HG03460 (cell line): Measurements from ENCODE around the gene CEBPB.
"Not testable (repeated sequence)": the region's sequence is repeated elsewhere in the genome, so short reads cannot be mapped to it uniquely, and the experiment has no call there.

Experiments
- ATAC-seq: cut with Tn5 transposase; IDR thresholded peaks from one replicate; pipeline ENCODE4 v1.9.1; 2021; ENCODE audit not compliant: unreplicated experiment

Gene CEBPB

DNA sequence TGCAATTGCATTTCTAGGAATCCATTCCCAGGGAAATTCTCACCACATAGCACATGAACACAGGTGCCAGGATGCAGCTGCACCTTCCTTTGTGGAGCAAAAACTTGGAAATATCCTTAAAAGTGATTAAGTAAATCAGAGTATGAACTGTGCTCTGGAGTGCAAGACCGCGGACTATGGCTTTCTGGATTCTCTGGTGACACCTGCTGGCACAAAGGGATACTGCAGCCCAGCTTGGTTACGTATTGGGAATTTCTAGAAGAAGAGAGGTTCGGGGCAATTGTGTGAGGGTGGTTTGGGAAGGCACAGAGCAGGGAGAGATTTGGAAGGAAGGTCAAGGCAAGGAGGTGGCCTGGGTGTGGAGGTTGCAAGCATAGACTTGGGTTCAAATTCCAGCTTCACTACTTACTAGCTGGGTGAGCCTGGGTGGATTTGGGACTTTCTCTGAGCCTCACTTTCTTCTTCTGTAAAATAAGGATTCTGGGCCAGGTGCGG, 21.3 kb upstream of the CEBPB start:
- ATAC-seq: no peak

DNA sequence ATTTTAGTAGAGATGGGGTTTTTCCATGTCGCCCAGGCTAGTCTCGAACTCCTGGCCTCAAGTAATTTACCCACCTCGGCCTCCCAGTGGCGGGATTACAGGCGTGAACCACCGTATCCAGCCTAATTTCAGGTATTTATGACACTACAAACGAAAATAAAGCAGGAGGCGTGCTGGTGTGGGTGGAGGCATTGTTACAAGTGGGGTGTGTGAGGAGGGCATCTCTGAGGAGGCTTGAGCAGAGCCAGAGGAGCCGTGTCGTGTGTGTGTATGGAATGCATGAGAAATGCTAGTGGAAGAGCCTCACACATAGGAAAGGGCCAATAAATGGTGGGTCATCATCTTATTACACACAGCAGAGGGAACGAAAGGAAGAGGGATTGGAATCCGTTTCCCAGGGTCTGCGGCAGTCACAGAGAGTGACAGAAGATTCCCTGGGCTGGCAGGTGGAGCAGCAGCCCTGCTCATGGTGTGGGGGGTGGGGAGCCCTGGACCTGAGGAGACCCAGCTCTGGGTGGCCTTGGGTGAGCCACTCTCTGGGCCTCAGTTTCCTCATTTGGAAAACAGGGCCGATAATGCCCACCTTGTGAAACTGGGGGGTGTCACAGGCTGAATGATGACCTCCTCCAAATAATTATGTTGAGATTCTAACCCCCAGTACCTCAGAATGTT, 19.9 kb upstream of the CEBPB start:
- ATAC-seq: no peak

DNA sequence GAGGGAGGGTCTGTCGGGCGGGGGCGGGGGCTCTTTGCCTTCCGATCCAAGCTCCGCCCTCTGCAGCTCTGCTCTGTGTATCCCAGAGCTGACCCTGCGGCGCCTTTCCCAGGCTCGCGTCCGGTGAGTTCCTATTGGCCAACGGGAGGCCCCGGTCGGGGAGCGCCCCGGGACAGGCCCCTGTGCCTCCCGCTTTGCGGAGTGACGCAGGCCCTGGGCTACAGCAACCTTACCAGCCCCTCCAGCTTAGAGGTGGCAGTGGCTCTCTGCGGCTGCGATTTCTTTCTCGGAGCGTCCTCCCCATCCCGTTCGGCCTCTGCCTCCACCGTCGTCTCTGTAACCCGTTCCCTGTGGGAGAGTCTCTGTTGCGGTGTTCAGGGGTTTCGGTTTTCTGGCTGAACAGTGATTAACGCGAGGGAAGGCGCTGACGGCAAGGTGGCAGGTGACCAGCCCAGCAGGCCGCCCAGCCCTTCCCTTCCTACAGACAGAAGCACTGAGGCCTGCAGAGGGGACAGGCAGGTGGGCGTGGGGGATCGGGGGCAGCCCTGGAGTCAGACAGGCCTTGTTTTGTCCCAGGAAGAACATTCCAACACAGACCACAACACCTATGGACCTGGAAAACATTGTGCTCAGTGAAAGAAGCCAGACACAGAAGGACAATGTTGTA, 18.1 kb upstream of the CEBPB start:
- no peak for ATAC-seq

DNA sequence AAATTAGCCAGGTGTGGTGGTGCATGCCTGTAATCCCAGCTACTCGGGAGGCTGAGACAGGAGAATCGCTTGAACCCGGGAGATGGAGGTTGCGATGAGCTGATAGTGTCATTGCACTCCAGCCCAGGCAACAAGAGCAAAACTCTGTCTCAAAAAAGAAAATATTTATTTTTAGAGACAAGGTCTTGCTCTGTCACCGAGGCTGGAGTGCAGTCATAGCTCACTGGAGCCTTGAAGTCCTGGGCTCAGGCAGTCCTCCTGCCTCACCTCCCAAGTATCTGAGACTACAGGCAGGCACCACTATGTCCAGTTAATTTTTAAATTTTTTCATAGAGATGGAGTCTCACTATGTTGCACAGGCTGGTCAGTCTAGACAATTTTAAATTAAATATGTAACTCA, 16.2 kb upstream of the CEBPB start:
- no peak for ATAC-seq

DNA sequence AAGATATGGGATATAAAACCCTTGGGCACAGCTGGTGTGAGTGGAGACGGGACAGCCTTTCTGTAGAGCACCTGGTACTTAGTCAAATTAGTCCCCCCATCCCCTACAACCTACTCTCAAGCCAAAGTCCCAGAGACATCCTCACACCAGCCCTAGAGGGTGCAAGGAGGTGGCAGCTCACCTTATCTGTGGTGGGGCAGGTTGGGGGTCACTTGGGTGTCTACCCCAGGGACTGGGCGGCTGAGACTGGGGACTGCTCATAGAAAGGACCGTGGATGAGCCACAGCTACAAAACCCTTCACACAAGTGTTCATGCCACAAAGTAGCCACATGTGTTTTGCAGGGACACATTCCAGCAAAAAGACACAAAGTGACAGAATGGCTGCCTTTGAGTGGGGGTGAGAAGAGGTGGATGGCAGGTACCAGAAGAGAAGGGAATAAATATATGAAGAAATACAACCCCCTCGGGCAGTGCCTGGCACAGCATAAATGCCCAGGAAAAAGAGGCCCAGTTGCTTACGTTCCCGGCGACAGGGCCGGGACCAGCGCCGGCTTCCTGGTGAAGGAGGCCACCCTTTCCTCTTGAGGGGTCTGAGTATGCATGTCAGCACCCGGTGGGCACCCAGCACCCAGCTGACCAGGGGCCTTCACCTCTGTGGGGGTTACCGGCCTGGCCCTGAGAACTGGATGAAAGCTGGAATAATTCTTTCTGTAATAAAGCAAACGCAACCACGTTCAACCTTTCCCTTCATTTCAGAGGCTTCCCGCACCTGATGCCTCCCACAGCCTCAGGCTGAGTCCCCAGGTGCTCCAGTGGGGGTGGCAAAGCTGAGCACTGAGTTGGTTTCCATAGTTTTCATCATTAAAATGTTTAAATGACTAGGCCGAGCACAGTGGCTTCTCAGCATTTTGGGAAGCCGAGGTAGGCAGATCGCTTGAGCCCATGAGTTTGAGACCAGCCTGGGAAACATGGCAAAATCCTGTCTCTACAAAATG, 14.4 kb upstream of the CEBPB start:
- no peak for ATAC-seq

DNA sequence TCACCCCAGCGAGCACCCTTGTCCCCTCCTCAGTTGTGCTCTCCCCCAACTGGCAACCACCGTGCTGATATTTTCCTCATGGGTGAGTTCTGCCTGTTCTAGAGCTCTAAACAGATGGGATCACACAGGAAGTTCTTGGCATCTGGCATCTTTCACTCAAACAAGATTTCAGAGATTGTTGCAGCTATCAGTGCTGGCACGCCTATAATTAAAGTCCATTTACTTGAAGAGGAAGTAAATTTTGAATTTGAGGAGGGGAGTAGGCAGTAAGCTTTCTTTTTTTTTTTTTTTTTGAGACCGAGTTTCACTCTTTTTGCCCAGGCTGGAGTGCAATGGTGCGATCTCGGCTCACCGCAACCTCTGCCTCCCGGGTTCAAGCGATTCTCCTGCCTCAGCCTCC, 12.0 kb upstream of the CEBPB start:
- not testable (repeated sequence) for ATAC-seq

DNA sequence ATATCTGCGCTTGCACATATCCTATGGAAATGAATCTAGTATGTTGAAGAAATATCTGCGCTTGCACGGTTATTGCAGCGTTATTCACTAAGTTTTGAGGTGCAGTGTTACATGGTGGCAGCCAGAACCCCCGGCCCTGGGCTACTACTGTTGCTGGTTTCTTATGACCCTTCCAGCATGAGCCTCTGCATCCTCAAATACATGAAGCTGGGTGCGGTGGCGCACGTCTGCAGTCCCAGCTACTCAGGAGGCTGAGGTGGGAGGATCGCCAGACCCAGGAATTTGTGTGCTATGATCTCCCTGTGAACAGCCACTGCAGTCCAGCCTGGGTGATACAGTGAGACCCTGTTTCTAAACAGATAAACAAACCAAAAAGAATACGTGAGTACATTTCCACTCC, 9.3 kb upstream of the CEBPB start:
- ATAC-seq: no peak

DNA sequence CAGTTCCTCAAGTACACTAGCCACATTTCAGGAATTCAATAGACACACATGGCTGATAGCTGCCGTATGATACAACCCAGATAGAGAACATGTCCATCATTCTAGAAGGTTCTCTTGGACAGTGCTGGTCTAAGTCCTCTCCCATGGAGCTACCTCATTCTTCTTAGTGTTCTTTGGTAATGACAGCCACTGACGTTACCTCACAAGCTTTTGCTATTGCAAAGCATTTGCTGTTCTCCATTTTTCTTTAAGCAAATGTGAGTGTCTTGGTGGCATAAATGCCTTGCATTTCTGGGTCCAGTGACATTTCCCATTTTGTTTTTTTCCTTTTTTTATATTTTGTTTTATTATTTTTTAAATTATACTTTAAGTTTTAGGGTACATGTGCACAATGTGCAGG, 8.3 kb upstream of the CEBPB start:
- no peak for ATAC-seq

DNA sequence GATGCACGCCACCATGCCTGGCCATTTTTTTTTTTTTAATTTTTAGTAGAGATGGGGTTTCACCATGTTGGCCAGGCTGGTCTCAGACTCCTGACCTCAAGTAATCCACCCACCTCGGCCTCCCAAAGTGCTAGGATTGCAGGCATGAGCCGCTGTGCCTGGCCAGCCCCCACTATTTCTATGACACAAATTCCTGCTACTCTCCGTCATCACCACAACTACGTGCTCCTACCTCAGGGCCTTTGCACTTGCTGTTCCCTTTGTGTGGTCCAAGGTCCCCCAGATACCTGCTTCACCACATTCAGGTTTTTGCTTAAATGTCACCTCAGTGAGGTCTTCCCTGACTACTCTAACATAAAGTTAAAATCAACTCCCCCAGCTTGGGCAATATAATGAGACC, 5.2 kb upstream of the CEBPB start:
- no peak for ATAC-seq

DNA sequence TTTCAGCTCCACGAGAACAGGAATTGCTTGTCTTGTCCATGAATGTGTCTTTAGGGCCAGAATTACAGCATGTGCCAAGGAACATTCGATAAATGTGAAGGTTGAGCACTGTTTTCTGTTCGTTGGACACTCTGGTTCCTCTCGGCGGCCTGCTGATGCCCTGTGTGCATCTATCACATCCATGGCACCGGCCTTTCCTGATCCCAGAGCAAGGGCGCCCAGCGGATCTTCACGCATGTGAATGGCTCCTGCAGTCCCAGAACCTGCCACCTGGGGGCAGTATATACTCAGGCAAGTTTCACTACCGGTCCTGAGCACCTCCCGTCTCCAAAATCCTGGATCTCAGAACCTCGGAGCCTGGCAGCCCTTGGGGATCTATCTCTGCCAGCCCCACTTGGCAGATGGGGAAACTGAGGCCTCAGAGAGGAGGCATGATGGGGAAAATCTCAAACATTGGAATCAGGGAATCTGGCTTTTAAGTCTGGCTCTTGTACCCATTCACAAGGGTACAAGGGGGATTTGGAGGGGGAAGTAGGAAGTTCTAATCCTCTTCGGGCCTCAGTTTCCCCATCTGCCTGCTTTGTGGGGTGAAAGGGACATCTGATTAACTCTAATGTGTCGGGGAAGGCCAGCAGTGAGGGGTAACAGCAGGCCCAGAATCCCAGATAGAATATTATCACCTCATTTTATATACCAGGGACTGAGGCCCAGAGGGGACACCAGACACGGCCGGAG, 4.3 kb upstream of the CEBPB start:
- no peak for ATAC-seq

DNA sequence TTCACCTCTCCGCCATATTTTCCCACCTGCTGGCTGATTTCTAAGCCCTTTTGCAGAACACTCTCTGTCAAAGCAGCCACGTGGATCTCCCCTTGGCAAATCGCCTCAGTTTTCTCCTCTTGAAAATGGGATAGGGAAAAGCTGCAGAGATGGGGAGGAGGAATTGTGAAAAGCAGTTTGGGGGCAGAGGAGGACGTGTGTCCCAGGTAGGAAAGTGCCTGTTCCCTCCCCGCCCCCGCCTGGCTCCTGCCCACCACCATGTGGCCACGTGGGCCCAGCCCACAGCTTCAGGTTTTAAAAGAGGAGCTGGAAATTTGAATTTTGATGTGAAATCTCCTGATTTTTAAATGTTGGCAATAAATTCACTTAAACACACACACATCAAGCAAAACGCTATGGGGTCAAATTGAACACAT, 3.6 kb upstream of the CEBPB start:
- no peak for ATAC-seq

DNA sequence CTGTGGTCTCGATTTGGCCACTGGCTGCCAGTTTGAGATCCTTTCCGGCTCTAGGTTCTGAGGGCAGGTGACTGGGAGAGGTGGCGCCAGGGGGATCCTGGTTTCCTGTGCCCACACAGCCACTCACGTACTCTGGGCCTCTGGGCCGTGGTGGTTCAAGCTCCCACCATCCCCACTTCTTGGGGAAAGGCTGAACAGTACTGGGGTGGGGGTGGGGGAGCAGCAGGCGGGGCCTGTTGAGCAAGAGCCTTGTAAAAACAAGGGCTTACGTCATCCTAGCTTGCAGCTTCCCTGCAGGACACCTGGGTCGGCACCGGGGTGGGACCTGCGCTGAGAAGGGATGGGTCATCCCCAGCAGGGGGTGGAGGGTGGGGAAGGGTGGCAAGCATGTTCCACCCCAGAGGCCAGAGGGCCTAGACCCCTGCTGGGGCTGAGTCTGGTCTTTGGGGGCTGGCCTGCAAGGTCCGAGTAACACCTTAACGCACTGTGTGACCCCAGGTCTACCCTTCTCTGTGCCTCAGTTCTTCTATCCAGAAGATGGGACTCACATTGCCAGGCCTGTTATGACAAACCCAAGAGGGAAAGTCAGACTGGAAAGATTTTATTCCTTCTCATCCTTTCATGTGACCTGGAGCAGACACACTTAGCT, 3.1 kb upstream of the CEBPB start:
- no peak for ATAC-seq

DNA sequence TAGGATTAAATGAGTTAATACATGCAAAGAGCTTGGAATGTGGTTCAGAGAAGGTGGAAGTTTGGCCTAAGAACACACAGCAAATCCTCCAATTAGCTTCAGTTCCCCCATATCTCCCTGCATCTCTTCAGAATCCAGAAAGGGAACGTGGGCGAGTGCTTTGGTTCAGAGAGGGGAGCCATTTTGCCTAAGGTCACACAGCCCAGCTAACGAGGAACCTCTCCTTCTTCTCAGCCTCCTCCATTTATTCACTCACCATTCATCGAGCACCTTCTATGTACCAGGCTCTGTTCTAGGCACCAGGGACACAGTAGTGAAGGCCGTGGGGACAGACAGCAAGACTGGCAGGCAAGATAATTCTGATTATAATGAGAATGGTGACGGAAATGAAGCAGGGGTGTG, 2.3 kb upstream of the CEBPB start:
- ATAC-seq: no peak

DNA sequence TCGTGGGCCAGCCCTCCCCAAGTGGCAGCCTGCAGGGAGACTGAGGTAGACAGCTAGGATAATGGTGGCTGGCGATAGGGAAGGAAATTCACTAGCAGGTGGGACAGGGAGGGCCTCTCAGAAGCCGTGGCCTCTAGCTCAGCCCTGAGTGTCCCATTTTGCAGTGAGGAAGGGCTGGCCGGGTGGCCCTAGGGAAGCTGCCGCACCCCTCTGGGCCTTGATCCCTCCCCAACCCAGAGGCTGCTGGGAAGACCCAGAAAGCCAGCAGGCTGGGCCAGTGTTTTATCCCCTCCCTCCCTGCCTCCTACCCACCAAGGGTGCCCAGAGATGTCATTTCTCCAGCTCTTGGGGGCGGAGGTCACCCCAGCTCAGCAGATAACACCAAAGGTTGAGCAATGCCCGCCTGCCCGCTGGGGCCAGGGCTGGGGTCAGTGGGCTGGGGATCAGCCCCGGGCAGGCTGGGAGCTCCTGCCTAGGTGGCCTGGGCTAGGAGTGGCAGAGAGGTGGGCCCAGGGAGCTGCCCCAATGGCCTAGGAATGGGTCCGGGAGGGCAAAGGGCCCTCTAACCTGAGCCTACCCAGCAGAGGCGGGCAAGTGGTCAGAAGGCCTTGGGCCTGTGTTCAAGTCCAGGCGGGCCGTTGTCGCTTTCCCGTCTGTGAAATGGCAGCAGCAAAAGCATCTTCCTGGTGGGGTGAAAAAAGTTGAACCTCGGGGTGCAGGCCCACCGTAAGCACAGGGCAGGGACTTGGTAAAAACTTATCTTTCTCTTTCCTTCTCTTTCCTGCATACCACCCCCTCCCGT, 1.6 kb upstream of the CEBPB start:
- no peak for ATAC-seq

DNA sequence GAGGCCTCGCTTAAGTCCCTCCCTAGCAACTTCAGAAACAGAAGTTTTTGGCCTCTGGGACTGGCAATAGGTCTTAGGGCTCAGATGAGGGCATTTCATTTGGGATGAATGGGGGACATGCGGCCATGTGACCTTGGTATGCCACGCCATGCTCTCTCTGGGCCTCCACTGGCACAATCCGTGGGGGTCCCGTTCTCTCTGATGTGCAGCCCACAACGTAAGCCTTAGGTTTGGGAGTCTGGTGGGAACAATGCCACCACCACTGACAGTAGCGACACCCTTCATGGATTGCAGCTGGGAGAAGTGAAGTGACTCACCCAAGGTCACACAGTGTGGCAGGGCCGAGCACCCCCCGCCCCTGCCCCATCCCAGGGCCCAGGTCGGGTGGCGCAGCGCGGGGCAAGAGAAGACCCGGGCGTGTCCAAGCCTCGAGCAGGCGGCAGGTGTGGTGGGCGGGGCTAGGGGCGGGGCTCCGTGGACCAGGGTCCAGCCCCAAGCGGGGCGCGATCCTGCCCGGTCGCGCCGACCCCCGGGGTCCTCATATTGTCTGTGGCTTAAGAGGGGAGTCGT, 864 bp upstream of the CEBPB start:
- no peak for ATAC-seq

DNA sequence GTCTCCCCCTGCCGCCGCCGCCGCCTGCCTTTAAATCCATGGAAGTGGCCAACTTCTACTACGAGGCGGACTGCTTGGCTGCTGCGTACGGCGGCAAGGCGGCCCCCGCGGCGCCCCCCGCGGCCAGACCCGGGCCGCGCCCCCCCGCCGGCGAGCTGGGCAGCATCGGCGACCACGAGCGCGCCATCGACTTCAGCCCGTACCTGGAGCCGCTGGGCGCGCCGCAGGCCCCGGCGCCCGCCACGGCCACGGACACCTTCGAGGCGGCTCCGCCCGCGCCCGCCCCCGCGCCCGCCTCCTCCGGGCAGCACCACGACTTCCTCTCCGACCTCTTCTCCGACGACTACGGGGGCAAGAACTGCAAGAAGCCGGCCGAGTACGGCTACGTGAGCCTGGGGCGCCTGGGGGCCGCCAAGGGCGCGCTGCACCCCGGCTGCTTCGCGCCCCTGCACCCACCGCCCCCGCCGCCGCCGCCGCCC, 474 bp downstream of the CEBPB start:
- ATAC-seq: no peak

DNA sequence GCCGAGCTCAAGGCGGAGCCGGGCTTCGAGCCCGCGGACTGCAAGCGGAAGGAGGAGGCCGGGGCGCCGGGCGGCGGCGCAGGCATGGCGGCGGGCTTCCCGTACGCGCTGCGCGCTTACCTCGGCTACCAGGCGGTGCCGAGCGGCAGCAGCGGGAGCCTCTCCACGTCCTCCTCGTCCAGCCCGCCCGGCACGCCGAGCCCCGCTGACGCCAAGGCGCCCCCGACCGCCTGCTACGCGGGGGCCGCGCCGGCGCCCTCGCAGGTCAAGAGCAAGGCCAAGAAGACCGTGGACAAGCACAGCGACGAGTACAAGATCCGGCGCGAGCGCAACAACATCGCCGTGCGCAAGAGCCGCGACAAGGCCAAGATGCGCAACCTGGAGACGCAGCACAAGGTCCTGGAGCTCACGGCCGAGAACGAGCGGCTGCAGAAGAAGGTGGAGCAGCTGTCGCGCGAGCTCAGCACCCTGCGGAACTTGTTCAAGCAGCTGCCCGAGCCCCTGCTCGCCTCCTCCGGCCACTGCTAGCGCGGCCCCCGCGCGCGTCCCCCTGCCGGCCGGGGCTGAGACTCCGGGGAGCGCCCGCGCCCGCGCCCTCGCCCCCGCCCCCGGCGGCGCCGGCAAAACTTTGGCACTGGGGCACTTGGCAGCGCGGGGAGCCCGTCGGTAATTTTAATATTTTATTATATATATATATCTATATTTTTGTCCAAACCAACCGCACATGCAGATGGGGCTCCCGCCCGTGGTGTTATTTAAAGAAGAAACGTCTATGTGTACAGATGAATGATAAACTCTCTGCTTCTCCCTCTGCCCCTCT, 1.1 kb downstream of the CEBPB start:
- ATAC-seq: no peak
